K562 (cell line): ENCODE results near the gene HAPSTR1. TPM values are rescaled to one million over a fixed set of nuclear protein-coding genes. Genes with fewer than 3 reads are reported as not detected.

ENCODE experiments used
- ATAC-seq: fragments of 200-7000 bp; cut with Tn5 transposase; 3 replicates; pipeline ENCODE4 v1.9.1; 2020; ENCODE audit warnings: moderate library complexity
- BruUV-seq: library from RNA; stranded (reverse); fragments of 400-500 nt; replicated peaks from 2 replicates; lab custom pipeline; 2021; lab: Mats Ljungman, UMichigan
- CTCF ChIA-PET: fragments of 300-600 bp; formaldehyde crosslinking; extraction: SDS; loops from one replicate; lab custom pipeline; 2021; ENCODE audit warnings: low intra/inter-chr PET ratio; lab: Yijun Ruan, JAX
- POLR2A ChIA-PET: fragments of 300-600, 350-650 bp; sonication (Branson Sonifier 250); formaldehyde crosslinking; extraction: SDS; loops from one replicate; lab custom pipeline; 2021; ENCODE audit warnings: antibody characterized with exemption, inconsistent platforms; lab: Yijun Ruan, JAX
- DNase-seq, 4 experiments: peaks; one replicate each; pipeline versions ENCODE4 v3.0.0 to v3.0.0-alpha.2; 2011 to 2018; ENCODE audit warnings: low spot score in 3 of 4, mixed read lengths in 3 of 4; ENCODE audit errors: extremely low read depth in 1 of 4
- FAIRE-seq: peaks from 2 replicates; lab custom pipeline; 2011; peaks lifted over from hg19 to GRCh38; lab: Jason Lieb, UNC
- H2AFZ ChIP-seq: 2 replicates; pipeline ENCODE4 v1.6.0; 2011; ENCODE audit warnings: low read depth, low read length, control low read depth, inconsistent platforms
- H3K27ac ChIP-seq: fragments of 200-600 bp; 3 replicates; pipeline ENCODE4 v1.8.0; 2011; ENCODE audit warnings: low read depth, mild to moderate bottlenecking, control low read depth, inconsistent platforms, low read length, moderate library complexity, mixed read lengths; ENCODE audit errors: extremely low read depth
- H3K27me3 ChIP-seq, 2 experiments: fragments of 300-600 bp in 1 of 2; 2 replicates in 1 of 2; 3 replicates in 1 of 2; pipeline versions ENCODE4 v1.6.0 to v1.8.0; 2011; ENCODE audit warnings: inconsistent platforms in 2 of 2, low read length in 2 of 2, mild to moderate bottlenecking in 1 of 2, mixed read lengths in 1 of 2, moderate library complexity in 1 of 2; ENCODE audit not compliant: control insufficient read depth in 2 of 2, insufficient read depth in 2 of 2
- H3K36me3 ChIP-seq: fragments of 300-600 bp; 3 replicates; pipeline ENCODE4 v1.8.0; 2011; ENCODE audit warnings: mild to moderate bottlenecking, low read length, inconsistent platforms; ENCODE audit not compliant: control insufficient read depth, insufficient read depth
- H3K4me1 ChIP-seq, 2 experiments: fragments of 200-600 bp in 1 of 2; replicated peaks in 1 of 2; 2 replicates in 1 of 2; 3 replicates in 1 of 2; pipeline versions ENCODE4 v1.5.1 to v1.8.0; 2011; ENCODE audit warnings: inconsistent platforms in 2 of 2, low read length in 2 of 2, mild to moderate bottlenecking in 1 of 2, mixed read lengths in 1 of 2, moderate library complexity in 1 of 2; ENCODE audit not compliant: control insufficient read depth in 2 of 2, insufficient read depth in 2 of 2
- H3K4me2 ChIP-seq: 2 replicates; pipeline ENCODE4 v1.6.1; 2011; ENCODE audit warnings: low read length, control low read depth, inconsistent platforms, mixed read lengths; ENCODE audit not compliant: insufficient read depth
- H3K4me3 ChIP-seq: fragments of 200-600 bp; sonication (generic), shearing (Covaris generic); 2 replicates; pipeline ENCODE4 v1.5.1; 2016; ENCODE audit warnings: control low read depth, inconsistent platforms
- H3K79me2 ChIP-seq: fragments of 200-600 bp; 3 replicates; pipeline ENCODE4 v1.8.0; 2011; ENCODE audit warnings: low read length, inconsistent platforms; ENCODE audit not compliant: control insufficient read depth, insufficient read depth
- H3K9ac ChIP-seq, 2 experiments: 2 replicates each; pipeline versions ENCODE4 v1.6.0 to v1.6.1; 2011; ENCODE audit warnings: low read depth in 2 of 2, low read length in 2 of 2, control low read depth in 1 of 2, inconsistent platforms in 1 of 2, mild to moderate bottlenecking in 1 of 2, mixed read lengths in 1 of 2; ENCODE audit not compliant: insufficient read depth in 1 of 2
- H3K9me1 ChIP-seq: one replicate; pipeline ENCODE4 v1.6.0; 2011; ENCODE audit warnings: inconsistent platforms, mild to moderate bottlenecking, low read length, moderate library complexity; ENCODE audit not compliant: control insufficient read depth, insufficient read depth
- H3K9me3 ChIP-seq: replicated peaks from 2 replicates; pipeline ENCODE4 v1.5.1; 2011; ENCODE audit warnings: low read depth, low read length, inconsistent platforms; ENCODE audit not compliant: control insufficient read depth, insufficient read depth
- H4K20me1 ChIP-seq: replicated peaks from 2 replicates; pipeline ENCODE4 v1.6.1; 2011; ENCODE audit warnings: low read length, inconsistent platforms, mixed read lengths; ENCODE audit not compliant: control insufficient read depth, insufficient read depth
- CBX3 ChIP-seq, 2 experiments: IDR thresholded peaks; 1 replicate in 1 of 2; 2 replicates in 1 of 2; pipeline ENCODE4 v1.6.1; 2012; ENCODE audit warnings: inconsistent platforms in 2 of 2, low read length in 2 of 2, borderline replicate concordance in 1 of 2, control low read depth in 1 of 2
- CREM ChIP-seq: IDR thresholded peaks from 2 replicates; pipeline ENCODE4 v1.6.1; 2014; ENCODE audit warnings: antibody characterized with exemption, low read depth
- ERF ChIP-seq: fragments of 450-650 bp; formaldehyde crosslinking; IDR thresholded peaks from 2 replicates; pipeline ENCODE4 v1.4.0; 2020; ENCODE audit warnings: mild to moderate bottlenecking, mixed read lengths
- ILF3 ChIP-seq: fragments of 450-650 bp; IDR thresholded peaks from 2 replicates; pipeline ENCODE4 v1.6.1; 2018; ENCODE audit warnings: antibody characterized with exemption, mild to moderate bottlenecking, moderate library complexity, borderline replicate concordance
- PYGO2 ChIP-seq: fragments of 450-650 bp; IDR thresholded peaks from 2 replicates; pipeline ENCODE4 v1.6.1; 2016; ENCODE audit warnings: mild to moderate bottlenecking, missing genetic modification characterization, moderate library complexity, missing compliant biosample characterization
- SOX6 ChIP-seq: fragments of 450-650 bp; IDR thresholded peaks from 2 replicates; pipeline ENCODE4 v1.6.1; 2014; ENCODE audit warnings: mild to moderate bottlenecking
- ZNF140 ChIP-seq: fragments of 250-450 bp; sonication (Bioruptor Pico); IDR thresholded peaks from 2 replicates; pipeline ENCODE4 v1.8.0; 2021; ENCODE audit warnings: moderate library complexity, mild to moderate bottlenecking, inconsistent platforms
- ZNF695 ChIP-seq: fragments of 450-650 bp; formaldehyde crosslinking; IDR thresholded peaks from 2 replicates; pipeline ENCODE4 v1.4.0; 2020; ENCODE audit warnings: mild to moderate bottlenecking, moderate library complexity
- WGBS: fragments of 100-300 bp; shearing (Covaris generic); methylation state at CpG from one replicate; pipeline ENCODE4 v1.1.6; 2016; ENCODE audit warnings: low coverage, mixed read lengths; ENCODE audit not compliant: insufficient coverage; ENCODE audit errors: missing lambda C conversion rate; 5-methylcytosine and 5-hydroxymethylcytosine counted together
- in situ Hi-C: fragments of 300-500 bp; cut with MboI; formaldehyde crosslinking; loops from 4 replicates; pipeline ENCODE4 v1.15.0; 2018; ENCODE audit warnings: inconsistent platforms, mixed read lengths
- intact Hi-C: fragments of 100-400 bp; cut with micrococcal nuclease; formaldehyde crosslinking; loops from 2 replicates; pipeline ENCODE4 v1.14.2; 2022
- polyA plus RNA-seq, 8 experiments: library from polyadenylated mRNA; depleted of rRNA in 4 of 8; stranded (reverse) in 5 of 8; unstranded in 3 of 8; fragments of >200 nt; fragmentation: Nextera tagmentation in 2 of 8; fragmentation: Illumina TruSeq in 1 of 8; extraction: Ambion mirVana in 2 of 8; extraction: Trizol in 1 of 8; gene quantifications; 2 replicates each; pipeline versions ENCODE4 v1.2.1 to v1.2.3, GENCODE V29; 2011 to 2014; ENCODE audit warnings: inconsistent platforms in 1 of 8, missing spikeins in 1 of 8
- total RNA-seq, 7 experiments: library from RNA; depleted of rRNA in 6 of 7; stranded (reverse); fragments of >200 nt in 6 of 7; fragmentation: Illumina TruSeq in 2 of 7; extraction: Trizol in 2 of 7; gene quantifications; 2 replicates each; pipeline versions ENCODE4 v1.2.1 to v1.2.3, GENCODE V29; 2011 to 2021; ENCODE audit warnings: low replicate concordance in 1 of 7
- TF ChIP-seq, protein P1 (sequence below): sonication (generic); formaldehyde crosslinking; IDR thresholded peaks from 2 replicates; pipeline ENCODE4 v1.8.1; 2023; ENCODE audit warnings: mild to moderate bottlenecking, missing genetic modification reagents
- TF ChIP-seq, protein P2 (sequence below), 2 experiments: fragments of 450-650 bp in 1 of 2; sonication (generic) in 1 of 2; formaldehyde crosslinking in 1 of 2; IDR thresholded peaks in 1 of 2; conservative IDR thresholded peaks in 1 of 2; 2 replicates each; pipeline versions ENCODE4 v1.6.1 to v1.8.1; 2016 to 2023; ENCODE audit warnings: mild to moderate bottlenecking in 2 of 2, moderate library complexity in 2 of 2, inconsistent platforms in 1 of 2, missing genetic modification reagents in 1 of 2

The HAPSTR1 gene
- total and polyA plus RNA-seq, 9 of the 15 experiments (the other 6 are each of a cell fraction or from before 2014, with no cell fraction given), result 10.8 to 67.9 (median 36.5) TPM

DNA sequence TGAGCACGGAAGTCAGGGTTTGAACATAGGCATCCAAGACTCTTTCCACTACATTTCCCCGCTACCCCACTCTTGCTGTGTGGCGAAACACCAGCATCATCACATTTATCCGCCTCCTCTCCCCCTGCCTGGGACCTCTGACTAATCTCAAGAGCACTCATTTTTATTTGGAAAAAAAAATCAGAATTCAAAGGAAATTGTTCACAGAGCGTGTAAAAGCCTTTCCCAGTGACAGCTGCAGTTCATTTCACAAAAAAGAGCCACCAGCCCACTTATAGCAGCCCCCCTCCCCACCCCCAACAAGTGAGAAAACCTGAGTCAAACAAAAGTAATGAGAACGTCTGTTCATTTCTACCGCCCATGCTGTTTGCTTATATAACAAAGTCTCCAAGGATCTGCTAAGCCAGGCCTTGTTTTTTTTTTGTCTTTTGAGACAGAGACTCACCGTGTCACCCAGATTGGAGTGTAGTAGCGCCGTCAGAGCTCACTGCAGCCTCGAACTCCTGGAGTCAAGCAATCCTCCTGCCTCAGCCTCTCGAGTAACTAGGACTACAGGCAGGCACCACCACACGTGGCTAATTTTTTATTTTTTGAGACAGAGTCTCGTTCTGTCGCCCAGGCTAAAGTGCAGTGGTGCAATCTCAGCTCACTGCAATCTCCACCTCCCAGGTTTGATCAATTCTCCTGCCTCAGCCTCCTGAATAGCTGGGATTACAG lies 48.3 kb upstream of the HAPSTR1 start:
- ATAC-seq, result no peak
- DNase-seq, result no peak
- Histone ChIP-seq H3K9me3 (peaks cover 7% of the 10 kb centered on the region; the same call in 1 of the 2 replicates), H3K27me3 (no peaks in the 10 kb centered on the region; a peak in 1 of 5 replicates), H3K4me3 (no peak overlapping the region), H3K4me2 (no peak overlapping the region), H3K9me1 (no peaks in the 10 kb centered on the region), H3K4me1 (peaks cover 8 to 11% of the 10 kb centered on the region in 2 experiments; a peak in 3 of 5 replicates), H3K9ac (no peak overlapping the region), H2AFZ (no peak overlapping the region), H3K79me2 (no peaks in the 10 kb centered on the region), H4K20me1 (no peaks in the 10 kb centered on the region), H3K27ac (no peak overlapping the region), H3K36me3 (no peaks in the 10 kb centered on the region)
- no peak for TF ChIP-seq CBX3 (IDR thresholded peaks at IDR 0.05; ENCODE audit: borderline replicate concordance in 1 of 2, low read length in 2 of 2)
- TF ChIP-seq ZNF695 (CRISPR knock-in tag), result no peak
- TF ChIP-seq, protein P1, sequence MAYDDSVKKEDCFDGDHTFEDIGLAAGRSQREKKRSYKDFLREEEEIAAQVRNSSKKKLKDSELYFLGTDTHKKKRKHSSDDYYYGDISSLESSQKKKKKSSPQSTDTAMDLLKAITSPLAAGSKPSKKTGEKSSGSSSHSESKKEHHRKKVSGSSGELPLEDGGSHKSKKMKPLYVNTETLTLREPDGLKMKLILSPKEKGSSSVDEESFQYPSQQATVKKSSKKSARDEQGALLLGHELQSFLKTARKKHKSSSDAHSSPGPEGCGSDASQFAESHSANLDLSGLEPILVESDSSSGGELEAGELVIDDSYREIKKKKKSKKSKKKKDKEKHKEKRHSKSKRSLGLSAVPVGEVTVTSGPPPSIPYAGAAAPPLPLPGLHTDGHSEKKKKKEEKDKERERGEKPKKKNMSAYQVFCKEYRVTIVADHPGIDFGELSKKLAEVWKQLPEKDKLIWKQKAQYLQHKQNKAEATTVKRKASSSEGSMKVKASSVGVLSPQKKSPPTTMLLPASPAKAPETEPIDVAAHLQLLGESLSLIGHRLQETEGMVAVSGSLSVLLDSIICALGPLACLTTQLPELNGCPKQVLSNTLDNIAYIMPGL, result no peak
- TF ChIP-seq CREM, result no peak
- TF ChIP-seq ILF3, result no peak
- no peak for TF ChIP-seq ERF (CRISPR knock-in tag)
- TF ChIP-seq, protein P2, sequence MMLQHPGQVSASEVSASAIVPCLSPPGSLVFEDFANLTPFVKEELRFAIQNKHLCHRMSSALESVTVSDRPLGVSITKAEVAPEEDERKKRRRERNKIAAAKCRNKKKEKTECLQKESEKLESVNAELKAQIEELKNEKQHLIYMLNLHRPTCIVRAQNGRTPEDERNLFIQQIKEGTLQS (IDR thresholded peaks at IDR 0.05), result no peak
- TF ChIP-seq, protein P2 (CRISPR knock-in tag; conservative IDR thresholded peaks at IDR 0.05), result no peak
- TF ChIP-seq ZNF140, result no peak
- no peak for TF ChIP-seq SOX6
- TF ChIP-seq PYGO2 (tag), result no peak
- POLR2A ChIA-PET, result no interaction called here
- no TSS peak for BruUV-seq
- intact Hi-C loops, result no loop called here
- 40% methylated on average over 15 of the region's 15 CpGs for WGBS
- CTCF ChIA-PET, result no interaction called here
- in situ Hi-C loops, result no loop called here
- no peak for FAIRE-seq
